ENCODE measurements around the gene REEP6.

- TF ChIP-seq CTCF (IDR thresholded peaks at IDR 0.05; ENCODE audit: low read length) = no peak
- TF ChIP-seq EZH2phosphoT487 (IDR thresholded peaks at IDR 0.05; ENCODE audit: low read length) = no peak
- TF ChIP-seq EZH2 (optimal IDR thresholded peaks at IDR 0.05; ENCODE audit: low read depth, low read length) = no peak
Observed at GRCh38 chr19:1501200-1501595, 10.2 kb downstream of the REEP6 start.

Measured in MM.1S (cell line).